ENCODE results near the gene FBF1.
"Not testable (repeated sequence)": the region's sequence is repeated elsewhere in the genome, so short reads cannot be mapped to it uniquely, and the experiment has no call there.

Gene FBF1

GRCh38 chr17:75874323-75875181, 66.3 kb downstream of the FBF1 start:
- no peak for DNase-seq

GRCh38 chr17:75873587-75874322, 67.1 kb downstream of the FBF1 start:
- DNase-seq = no peak

- DNase-seq = no peak
Measured at GRCh38 chr17:75872434-75873351, 68.1 kb downstream of the FBF1 start.

GRCh38 chr17:75870228-75870627, 70.6 kb downstream of the FBF1 start:
- not testable (repeated sequence) for DNase-seq

DNA sequence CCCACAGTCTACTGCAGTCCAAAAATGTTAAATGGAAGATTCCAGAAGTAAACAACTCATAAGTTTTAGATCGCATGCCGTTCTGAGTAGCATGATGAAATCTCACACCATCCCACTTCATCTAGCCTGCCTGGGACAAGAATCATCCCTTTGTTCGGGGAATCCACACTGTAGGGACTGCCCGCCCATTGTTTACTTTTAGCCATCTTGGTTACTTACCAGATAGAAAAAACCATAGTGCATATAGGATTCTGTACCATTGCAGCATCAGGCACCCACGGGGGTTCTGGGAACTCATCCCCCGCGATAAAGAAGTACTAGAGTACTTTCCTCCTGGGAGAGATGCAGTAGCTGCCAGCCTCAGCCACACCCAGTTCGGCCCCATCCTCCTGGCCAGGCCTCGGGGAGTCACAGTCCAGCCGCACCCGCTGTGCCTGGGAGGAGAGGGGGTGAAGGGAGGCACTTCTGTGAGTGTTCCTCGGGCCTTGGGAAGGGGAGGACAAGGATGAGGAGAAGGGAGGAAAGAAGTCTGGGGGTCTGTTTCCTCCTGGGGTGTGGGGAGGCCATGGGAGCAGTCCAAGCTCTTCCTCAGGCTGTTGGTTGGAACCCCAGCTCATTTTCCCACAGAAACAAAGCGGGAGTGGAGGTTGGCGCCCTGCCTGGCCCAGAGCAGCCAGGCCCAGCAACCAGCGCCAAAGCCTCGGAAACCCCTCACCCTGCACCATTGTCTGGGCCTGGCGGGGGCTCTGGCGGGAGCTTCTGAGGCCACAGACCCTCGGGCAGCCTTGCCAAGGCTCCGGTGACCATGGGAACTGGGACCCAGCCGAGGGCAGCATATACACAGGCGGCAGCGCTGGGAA, 71.3 kb downstream of the FBF1 start:
- DNase-seq = no peak

DNA sequence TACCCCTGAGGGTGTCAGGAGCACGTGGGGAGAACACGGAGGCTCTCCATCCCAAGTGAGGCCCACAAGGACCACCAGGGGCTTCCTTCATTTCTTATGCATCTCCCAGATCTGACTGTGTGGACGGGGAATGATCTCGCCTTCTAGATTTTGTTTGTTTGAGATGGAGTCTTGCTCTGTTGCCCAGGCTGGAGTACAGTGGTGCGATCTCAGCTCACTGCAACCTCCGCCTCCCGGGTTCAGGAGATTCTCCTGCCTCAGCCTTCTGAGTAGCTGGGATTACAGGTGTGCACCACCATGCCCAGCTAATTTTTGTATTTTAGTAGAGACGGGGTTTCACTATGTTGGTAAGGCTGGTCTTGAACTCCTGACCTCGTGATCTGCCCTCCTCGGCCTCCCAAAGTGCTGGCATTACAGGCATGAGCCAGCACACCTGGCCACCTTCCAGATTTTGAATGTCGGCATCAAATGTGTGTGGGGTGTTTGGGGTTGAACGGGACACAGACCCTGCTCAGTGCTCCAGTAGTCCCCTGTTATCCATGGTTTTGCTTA, 72.0 kb downstream of the FBF1 start:
- DNase-seq = not testable (repeated sequence)

DNA sequence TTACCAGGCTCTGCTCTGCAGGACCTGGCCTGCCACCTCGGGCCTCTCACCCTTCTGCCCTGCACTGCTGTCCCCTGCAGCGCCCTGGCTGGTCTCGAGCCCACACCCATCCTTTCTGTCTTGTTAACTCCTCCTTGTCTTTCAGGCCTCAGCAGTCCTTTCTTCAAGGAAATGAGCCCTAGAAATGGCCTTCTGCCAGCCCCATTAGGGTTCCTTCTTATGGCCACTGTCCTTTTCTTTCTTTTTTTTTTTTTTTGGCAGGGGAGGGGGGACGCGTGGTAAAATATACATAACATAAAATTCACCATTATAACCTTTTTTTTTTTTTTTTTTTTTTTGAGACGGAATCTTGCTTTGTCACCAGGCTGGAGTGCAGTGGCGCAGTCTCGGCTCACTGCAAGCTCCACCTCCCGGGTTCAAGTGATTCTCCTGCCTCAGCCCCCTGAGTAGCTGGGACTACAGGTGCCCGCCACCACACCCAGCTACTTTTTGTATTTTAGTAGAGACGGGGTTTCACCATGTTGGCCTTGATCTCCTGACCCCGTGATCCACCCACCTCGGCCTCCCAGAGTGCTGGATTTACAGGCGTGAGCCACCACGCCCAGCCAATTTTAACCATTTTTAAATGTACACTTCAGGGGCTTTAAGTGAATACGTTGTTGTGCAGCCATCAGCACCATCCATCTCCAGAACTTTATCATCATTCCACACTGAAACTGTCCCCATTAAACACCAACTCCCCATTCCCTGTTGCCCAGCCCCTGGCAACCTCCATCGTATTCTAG, 75.2 kb downstream of the FBF1 start:
- DNase-seq = not testable (repeated sequence)

DNA sequence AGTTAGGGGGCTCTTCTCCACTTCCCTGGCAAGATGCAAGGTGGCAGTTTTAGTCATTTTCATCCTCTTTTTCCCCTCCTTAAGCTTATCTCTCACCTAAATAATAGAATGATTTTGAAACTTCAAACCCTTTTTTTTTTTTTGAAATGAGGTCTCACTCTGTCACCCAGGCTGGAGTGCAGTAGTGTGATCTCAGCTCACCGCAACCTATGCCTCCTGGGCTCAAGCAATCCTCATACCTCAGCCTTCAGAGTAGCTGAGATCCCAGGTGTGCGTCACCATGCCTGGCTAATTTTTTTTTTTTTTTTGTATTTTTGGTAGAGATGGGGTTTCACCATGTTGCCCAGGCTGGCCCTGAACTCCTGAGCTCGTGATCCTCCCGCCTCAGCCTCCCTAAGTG, 76.0 kb downstream of the FBF1 start:
- not testable (repeated sequence) for DNase-seq

DNA sequence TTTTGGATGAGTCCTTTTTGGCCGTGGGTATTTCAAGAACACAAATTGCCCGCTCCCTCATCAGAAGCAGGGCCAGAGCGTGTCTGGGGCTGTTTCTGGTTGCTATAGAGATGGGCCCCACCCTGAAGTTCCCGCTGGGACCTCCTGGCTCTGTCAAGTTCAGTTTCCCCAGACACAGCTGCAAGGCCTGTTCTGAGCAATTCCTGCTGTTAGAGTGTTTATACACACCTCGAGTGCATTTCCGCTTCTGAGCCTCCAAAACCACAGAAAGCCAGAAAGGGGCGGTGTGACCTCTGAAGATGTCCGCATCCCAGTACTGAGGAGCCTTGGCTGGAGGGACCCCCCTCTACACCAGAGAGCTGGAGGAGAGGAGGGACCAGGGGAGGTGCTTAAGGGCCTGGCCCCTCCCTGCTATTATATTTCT, 76.4 kb downstream of the FBF1 start:
- DNase-seq = peak; percentile 33

DNA sequence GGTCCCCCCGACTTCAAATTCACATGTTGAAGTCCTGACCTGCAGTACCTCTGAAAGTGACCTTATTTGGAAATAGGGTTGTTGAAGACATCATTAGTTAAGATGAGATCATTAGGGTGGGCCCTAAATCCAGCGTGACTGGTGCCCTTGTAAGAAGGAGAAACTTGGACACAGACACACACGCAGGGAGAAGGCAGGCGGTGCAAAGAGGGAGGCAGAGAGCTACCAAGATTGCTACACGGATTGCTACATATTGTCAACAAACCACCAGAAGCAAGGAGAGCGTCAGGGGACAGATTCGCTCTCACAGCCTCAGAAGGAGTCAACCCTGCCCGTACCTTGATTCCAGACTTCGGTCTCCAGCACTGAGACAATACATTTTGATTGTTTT, 78.9 kb downstream of the FBF1 start:
- no peak for DNase-seq
